ENCODE results near the gene NLRP2B. TPM values are rescaled to one million over a fixed set of nuclear protein-coding genes. Genes with fewer than 3 reads are reported as not detected.
"Not testable (repeated sequence)": the region's sequence is repeated elsewhere in the genome, so short reads cannot be mapped to it uniquely, and the experiment has no call there.

The NLRP2B gene
- total RNA-seq = not detected
- long read RNA-seq = 0 reads

DNA sequence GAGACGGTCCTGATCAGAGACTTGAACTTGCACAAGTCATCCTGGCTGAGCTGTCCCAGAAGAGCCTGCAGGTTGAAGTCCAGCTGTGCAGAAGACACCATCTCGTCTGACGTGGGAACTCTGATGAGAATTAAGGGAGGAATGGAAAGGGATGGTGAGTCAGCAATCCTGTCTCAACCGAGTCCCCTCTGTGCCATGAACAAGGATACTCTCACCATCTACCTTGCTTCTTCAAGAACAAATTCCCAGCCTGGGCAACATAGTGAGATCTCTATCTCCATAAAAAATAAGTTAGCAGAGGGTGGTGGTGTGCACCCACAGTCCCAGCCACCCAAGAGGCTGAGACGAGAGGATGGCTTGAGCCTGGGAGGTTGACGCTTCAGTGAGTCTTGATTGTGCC, at the start of gene NLRP2B:
TSS of gene NLRP2B (minus strand) at position 101 of the 400 bp plus-strand sequence.
- Histone ChIP-seq H3K27me3 (ENCODE audit: low read depth) (no peaks in the 10 kb centered on the region), H3K36me3 (no peaks in the 10 kb centered on the region), H3K4me1 (no peaks in the 10 kb centered on the region), H3K9me3 (no peaks in the 10 kb centered on the region), H3K27ac (no peak within 1 kb of the TSS), H3K4me3 (no peak within 1 kb of the TSS)
- TF ChIP-seq, protein P1, sequence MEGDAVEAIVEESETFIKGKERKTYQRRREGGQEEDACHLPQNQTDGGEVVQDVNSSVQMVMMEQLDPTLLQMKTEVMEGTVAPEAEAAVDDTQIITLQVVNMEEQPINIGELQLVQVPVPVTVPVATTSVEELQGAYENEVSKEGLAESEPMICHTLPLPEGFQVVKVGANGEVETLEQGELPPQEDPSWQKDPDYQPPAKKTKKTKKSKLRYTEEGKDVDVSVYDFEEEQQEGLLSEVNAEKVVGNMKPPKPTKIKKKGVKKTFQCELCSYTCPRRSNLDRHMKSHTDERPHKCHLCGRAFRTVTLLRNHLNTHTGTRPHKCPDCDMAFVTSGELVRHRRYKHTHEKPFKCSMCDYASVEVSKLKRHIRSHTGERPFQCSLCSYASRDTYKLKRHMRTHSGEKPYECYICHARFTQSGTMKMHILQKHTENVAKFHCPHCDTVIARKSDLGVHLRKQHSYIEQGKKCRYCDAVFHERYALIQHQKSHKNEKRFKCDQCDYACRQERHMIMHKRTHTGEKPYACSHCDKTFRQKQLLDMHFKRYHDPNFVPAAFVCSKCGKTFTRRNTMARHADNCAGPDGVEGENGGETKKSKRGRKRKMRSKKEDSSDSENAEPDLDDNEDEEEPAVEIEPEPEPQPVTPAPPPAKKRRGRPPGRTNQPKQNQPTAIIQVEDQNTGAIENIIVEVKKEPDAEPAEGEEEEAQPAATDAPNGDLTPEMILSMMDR (IDR thresholded peaks at IDR 0.05) = no peak
- DNase-seq (no peak), ATAC-seq (no peak)
- intact Hi-C loops (cut with DNase I) = no loop called here

DNA sequence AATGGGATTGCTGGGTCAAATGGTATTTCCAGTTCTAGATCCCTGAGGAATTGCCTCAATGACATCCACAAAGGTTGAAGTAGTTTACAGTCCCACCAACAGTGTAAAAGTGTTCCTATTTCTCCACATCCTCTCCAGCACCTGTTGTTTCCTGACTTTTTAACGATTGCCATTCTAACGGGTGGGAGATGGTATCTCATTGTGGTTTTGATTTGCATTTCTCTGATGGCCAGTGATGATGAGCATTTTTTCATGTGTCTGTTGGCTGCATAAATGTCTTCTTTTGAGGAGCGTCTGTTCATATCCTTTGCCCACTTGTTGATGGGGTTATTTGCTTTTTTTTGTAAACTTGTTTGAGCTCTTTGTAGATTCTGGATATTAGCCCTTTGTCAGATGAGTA, 45.9 kb upstream of the NLRP2B start:
- H3K4me3 ChIP-seq; intact Hi-C loops (cut with DNase I); H3K36me3 ChIP-seq; ATAC-seq; H3K27ac ChIP-seq; H3K27me3 ChIP-seq (ENCODE audit: low read depth); DNase-seq; H3K9me3 ChIP-seq; H3K4me1 ChIP-seq: not testable (repeated sequence)

DNA sequence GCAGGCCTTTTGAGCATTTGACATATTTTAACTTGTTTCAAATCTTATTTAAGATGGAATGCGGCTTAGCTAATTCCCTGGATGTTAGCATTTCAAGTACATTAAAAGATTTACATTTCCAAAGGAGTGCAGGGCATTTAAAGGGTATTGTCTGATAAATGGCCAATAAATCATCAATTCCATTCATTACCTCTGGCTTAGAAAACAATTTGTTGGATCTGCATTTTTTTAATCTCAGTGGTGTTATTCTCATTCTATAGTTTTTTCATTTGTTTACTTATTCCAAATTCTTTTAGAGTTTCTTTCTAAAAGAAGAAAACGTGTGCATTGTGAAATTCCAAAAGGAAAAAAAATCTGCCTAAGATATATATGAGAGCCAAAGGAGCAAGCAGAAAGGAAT, 1.3 kb upstream of the NLRP2B start:
- H3K4me3 ChIP-seq = no peak overlapping the region
- H3K27me3 ChIP-seq (ENCODE audit: low read depth) = no peaks in the 10 kb centered on the region
- no peak overlapping the region for H3K27ac ChIP-seq
- no peaks in the 10 kb centered on the region for H3K36me3 ChIP-seq
- no peaks in the 10 kb centered on the region for H3K9me3 ChIP-seq
- TF ChIP-seq, protein P1 (IDR thresholded peaks at IDR 0.05) = no peak
- DNase-seq = no peak
- intact Hi-C loops (cut with DNase I) = no loop called here
- ATAC-seq = no peak
- H3K4me1 ChIP-seq = no peaks in the 10 kb centered on the region

DNA sequence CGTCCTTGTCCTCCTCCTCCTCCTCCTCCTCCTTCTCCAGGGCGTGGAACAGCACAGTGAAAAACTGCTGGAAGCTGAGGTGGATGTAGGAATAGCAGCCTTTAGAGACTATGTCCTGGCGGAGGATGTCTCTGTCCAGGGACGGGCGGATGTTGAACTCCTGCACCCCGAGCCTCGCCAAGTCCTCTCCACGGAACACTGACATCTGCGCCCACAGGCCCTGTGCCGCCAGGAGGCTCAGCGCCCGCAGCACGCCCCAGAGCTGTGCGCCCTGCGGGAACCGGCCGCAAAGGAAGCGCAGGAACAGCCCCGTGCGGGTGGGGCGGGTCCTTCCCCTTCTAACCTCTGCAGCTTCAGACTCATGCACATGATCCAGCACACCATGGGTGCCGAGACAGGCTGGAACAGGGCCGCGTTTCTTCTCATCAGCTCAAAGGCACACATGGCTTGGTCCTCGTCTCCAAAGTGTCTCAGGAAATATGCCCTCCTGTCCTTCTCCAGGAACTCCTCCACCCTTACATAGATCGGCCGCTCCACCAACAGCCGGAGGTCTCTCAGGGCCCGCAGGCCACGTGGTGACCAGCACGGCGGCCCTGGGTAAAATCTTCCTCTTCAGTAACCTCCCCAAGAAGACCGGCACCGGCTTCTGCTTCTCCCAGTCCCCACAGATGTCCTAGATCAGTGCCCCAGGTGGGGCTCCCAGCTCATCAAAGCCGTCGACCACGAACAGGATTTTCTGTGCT, 1.2 kb downstream of the NLRP2B start:
- TF ChIP-seq, protein P1 (IDR thresholded peaks at IDR 0.05) = no peak
- intact Hi-C loops (cut with DNase I) = no loop called here
- Histone ChIP-seq H3K4me1 (no peaks in the 10 kb centered on the region), H3K4me3 (no peak overlapping the region), H3K9me3 (no peaks in the 10 kb centered on the region), H3K36me3 (no peaks in the 10 kb centered on the region), H3K27ac (no peak overlapping the region), H3K27me3 (ENCODE audit: low read depth) (no peaks in the 10 kb centered on the region)
- ATAC-seq (no peak), DNase-seq (no peak)

DNA sequence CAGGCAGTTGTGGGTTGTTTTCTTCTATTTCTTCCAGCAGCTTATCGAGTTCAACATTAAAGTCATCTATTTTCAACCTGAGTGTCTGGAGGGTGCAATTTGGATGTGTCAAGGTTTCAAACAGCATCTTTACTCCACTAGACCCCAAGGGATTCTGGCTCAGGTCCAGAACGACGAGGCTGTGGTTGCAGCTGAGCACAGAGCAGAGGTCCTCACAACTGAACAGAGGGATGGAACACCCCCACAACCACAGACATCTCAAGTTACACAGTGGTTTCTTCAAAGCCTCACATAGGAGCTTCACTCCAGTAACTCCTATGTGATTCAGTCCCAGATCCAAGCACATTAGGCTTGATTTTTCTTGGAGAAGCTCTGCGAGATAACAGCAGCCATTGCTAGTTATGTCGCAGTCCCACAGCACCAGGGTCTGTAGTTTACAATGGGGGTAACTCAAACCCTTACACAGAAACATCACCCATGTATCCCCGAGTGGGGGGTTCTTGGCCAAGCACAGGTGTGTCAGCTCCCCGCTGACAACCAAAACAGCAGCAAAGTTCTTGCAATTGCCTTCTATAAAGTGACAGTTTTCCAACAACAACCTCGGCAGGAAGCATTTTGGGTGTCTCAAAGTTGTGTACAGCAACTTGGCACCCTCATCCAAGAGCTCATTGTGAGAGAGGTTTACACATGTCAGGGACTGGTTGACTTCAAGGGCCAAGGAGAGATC, 2.8 kb downstream of the NLRP2B start:
- no peaks in the 10 kb centered on the region for H3K27me3 ChIP-seq (ENCODE audit: low read depth)
- no peaks in the 10 kb centered on the region for H3K36me3 ChIP-seq
- H3K9me3 ChIP-seq = no peaks in the 10 kb centered on the region
- TF ChIP-seq, protein P1 (IDR thresholded peaks at IDR 0.05) = no peak
- no peak for DNase-seq
- no peaks in the 10 kb centered on the region for H3K4me1 ChIP-seq
- no peak for ATAC-seq
- no peak overlapping the region for H3K4me3 ChIP-seq
- no peak overlapping the region for H3K27ac ChIP-seq
- intact Hi-C loops (cut with DNase I) = no loop called here

DNA sequence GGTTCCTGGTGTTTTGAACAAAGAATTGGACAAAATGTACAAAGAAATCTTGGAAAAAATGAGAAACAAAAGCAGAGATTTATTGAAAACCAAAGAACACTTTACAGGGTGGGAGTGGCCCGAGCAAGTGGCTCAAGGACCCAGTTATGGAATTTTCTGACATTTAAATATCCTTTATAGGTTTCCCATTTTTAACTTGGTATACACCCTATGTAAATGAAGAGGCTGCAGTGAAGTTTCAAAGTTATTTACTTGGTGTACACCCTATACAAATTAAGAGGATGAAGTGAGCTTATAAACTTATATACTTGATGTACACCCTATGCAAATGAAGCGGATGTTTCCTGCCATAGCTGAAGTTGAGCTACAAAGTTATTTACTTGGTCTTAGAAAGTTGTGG, 4.7 kb downstream of the NLRP2B start:
- Histone ChIP-seq H3K27me3 (ENCODE audit: low read depth) (no peaks in the 10 kb centered on the region), H3K36me3 (no peaks in the 10 kb centered on the region), H3K4me3 (no peak overlapping the region), H3K9me3 (no peaks in the 10 kb centered on the region), H3K27ac (no peak overlapping the region), H3K4me1 (no peaks in the 10 kb centered on the region)
- DNase-seq (no peak), ATAC-seq (no peak)
- TF ChIP-seq, protein P1 (IDR thresholded peaks at IDR 0.05) = no peak
- intact Hi-C loops (cut with DNase I) = no loop called here

Measured in lower lobe of right lung (tissue), 2 donors.